ENCODE results near the gene ZP1.
"Not testable (repeated sequence)": the region's sequence is repeated elsewhere in the genome, so short reads cannot be mapped to it uniquely, and the experiment has no call there.

ZP1 gene

GRCh38 chr11:60866911-60867870 lies at the start of gene ZP1:
TSS of gene ZP1 (plus strand) at chr11:60867542. CDS start at chr11:60867562, 20 bp downstream.
- TF ChIP-seq CTCF (IDR thresholded peaks at IDR 0.05): no peak
- no peak for TF ChIP-seq ZFX (IDR thresholded peaks at IDR 0.05; ENCODE audit: borderline replicate concordance)

GRCh38 chr11:60818057-60818456 lies 49.3 kb upstream of the ZP1 start:
- no peak overlapping the region for H3K27ac ChIP-seq
- TF ChIP-seq CTCF (IDR thresholded peaks at IDR 0.05) (no peak), ZFX (IDR thresholded peaks at IDR 0.05; ENCODE audit: borderline replicate concordance) (no peak)

More at GRCh38 chr11:60866911-60867870, at the start of gene ZP1:
- H3K27ac ChIP-seq: no peak within 1 kb of the TSS

GRCh38 chr11:60821827-60822599 lies 45.3 kb upstream of the ZP1 start:
- no peak overlapping the region for H3K27ac ChIP-seq
- TF ChIP-seq CTCF (IDR thresholded peaks at IDR 0.05) (no peak), ZFX (IDR thresholded peaks at IDR 0.05; ENCODE audit: borderline replicate concordance) (no peak)

- H3K27ac ChIP-seq: not testable (repeated sequence)
Observed at GRCh38 chr11:60823745-60824306, 43.5 kb upstream of the ZP1 start.

GRCh38 chr11:60825118-60825517 lies 42.2 kb upstream of the ZP1 start:
- TF ChIP-seq ZFX (IDR thresholded peaks at IDR 0.05; ENCODE audit: borderline replicate concordance): no peak
- TF ChIP-seq CTCF (IDR thresholded peaks at IDR 0.05): no peak
- no peak overlapping the region for H3K27ac ChIP-seq

GRCh38 chr11:60825790-60826189 lies 41.6 kb upstream of the ZP1 start:
- H3K27ac ChIP-seq: no peak overlapping the region
- TF ChIP-seq ZFX (IDR thresholded peaks at IDR 0.05; ENCODE audit: borderline replicate concordance) (no peak), CTCF (IDR thresholded peaks at IDR 0.05) (no peak)

- H3K27ac ChIP-seq: no peak overlapping the region
- no peak for TF ChIP-seq CTCF (IDR thresholded peaks at IDR 0.05)
- TF ChIP-seq ZFX (IDR thresholded peaks at IDR 0.05; ENCODE audit: borderline replicate concordance): no peak
Observed at GRCh38 chr11:60830478-60831142, 36.7 kb upstream of the ZP1 start.

All from 22Rv1 (cell line).